ENCODE data around the gene ELP6. TPM values are rescaled to one million over a fixed set of nuclear protein-coding genes. Genes with fewer than 3 reads are reported as not detected.
A peak's percentile ranks its signal among the peaks of the same experiment; 100 is the strongest.
"Not testable (repeated sequence)": the region's sequence is repeated elsewhere in the genome, so short reads cannot be mapped to it uniquely, and the experiment has no call there.

The ELP6 gene
- total and polyA plus RNA-seq, 5 experiments from 2014 or later, result 29.9 to 41.9 (median 33.8) TPM

GRCh38 chr3:47527952-47528725 lies 14.6 kb upstream of the ELP6 start:
- Mint-ChIP-seq H3K27ac (no peak overlapping the region), H3K4me1 (no peaks in the 10 kb centered on the region), H3K4me3 (no peak overlapping the region), H3K9me3 (peaks cover 0 to 9% (median 5%) of the 10 kb centered on the region in 9 donors), H3K36me3 (peaks cover 0 to 6% (median 3%) of the 10 kb centered on the region in 3 donors), H3K27me3 (peaks cover 0 to 1% (median 0%) of the 10 kb centered on the region in 5 donors)
- ATAC-seq (no peak), DNase-seq (no peak)
- POLR2A ChIA-PET, result no interaction called here

DNA sequence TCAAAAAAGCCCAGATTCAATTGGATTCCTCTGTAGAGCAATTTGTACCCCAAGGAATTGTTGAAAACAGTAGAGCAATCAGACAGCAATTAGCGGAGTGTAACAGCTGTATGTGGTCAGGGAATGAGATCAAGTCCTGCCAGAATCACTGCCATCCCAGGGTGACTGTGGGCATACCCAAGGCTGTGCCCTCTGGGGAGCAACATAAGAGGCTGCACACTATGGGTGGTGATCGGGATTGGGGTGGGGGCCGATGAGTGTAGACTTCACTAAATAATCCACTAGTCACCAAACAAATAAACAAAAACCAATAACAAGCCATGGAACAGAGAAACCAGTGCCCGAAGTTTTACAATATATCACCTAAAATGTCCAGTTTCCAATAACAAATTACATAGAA lies 12.1 kb upstream of the ELP6 start:
- ATAC-seq (no peak), DNase-seq (no peak)
- peaks cover 0 to 9% (median 5%) of the 10 kb centered on the region in 9 donors for H3K9me3 Mint-ChIP-seq
- peaks cover 0 to 6% (median 3%) of the 10 kb centered on the region in 3 donors for H3K36me3 Mint-ChIP-seq
- H3K4me3 Mint-ChIP-seq, result no peak overlapping the region
- H3K27me3 Mint-ChIP-seq, result peaks cover 0 to 4% (median 0%) of the 10 kb centered on the region in 5 donors
- H3K4me1 Mint-ChIP-seq, result peaks cover 0 to 3% (median 1%) of the 10 kb centered on the region in 4 donors
- no peak overlapping the region for H3K27ac Mint-ChIP-seq
- POLR2A ChIA-PET, result interaction anchor here (0.7 kb wide), 1 partner anchor 279 kb away, joined by 6 read pairs; no protein-coding TSS in a partner anchor

GRCh38 chr3:47523310-47524073 lies 10.0 kb upstream of the ELP6 start:
- no peak for DNase-seq
- ATAC-seq, result no peak
- Mint-ChIP-seq H3K9me3 (peaks cover 0 to 9% (median 4%) of the 10 kb centered on the region in 9 donors), H3K4me1 (peaks cover 0 to 3% (median 1%) of the 10 kb centered on the region in 4 donors), H3K4me3 (no peak overlapping the region), H3K27me3 (peaks cover 0 to 4% (median 0%) of the 10 kb centered on the region in 5 donors), H3K36me3 (peaks cover 0 to 6% (median 3%) of the 10 kb centered on the region in 3 donors), H3K27ac (no peak overlapping the region)
- POLR2A ChIA-PET, result interaction anchor here (1.3 kb wide), 1 partner anchor 302 kb away, joined by 3 read pairs; no protein-coding TSS in a partner anchor

GRCh38 chr3:47522082-47522987 lies 8.8 kb upstream of the ELP6 start:
- peaks cover 0 to 3% (median 1%) of the 10 kb centered on the region in 4 donors for H3K4me1 Mint-ChIP-seq
- ATAC-seq (peak; percentile 84 to 95), DNase-seq (peak; percentile 29 to 84 (median 62))
- peak overlapping the region in 1 of 10 donors; percentile 25 for H3K27ac Mint-ChIP-seq
- peaks cover 0 to 4% (median 0%) of the 10 kb centered on the region in 5 donors for H3K27me3 Mint-ChIP-seq
- no peaks in the 10 kb centered on the region for H3K36me3 Mint-ChIP-seq
- H3K4me3 Mint-ChIP-seq, result no peak overlapping the region
- POLR2A ChIA-PET, result interaction anchor here (0.7 to 1.3 kb wide), 3 partner anchors 249 to 303 kb away, joined by 3 read pairs; no protein-coding TSS in a partner anchor
- no peaks in the 10 kb centered on the region for H3K9me3 Mint-ChIP-seq

GRCh38 chr3:47520756-47521155 lies 7.2 kb upstream of the ELP6 start:
- Mint-ChIP-seq H3K9me3 (no peaks in the 10 kb centered on the region), H3K27me3 (peaks cover 0 to 4% (median 0%) of the 10 kb centered on the region in 5 donors), H3K4me1 (peaks cover 0 to 3% (median 1%) of the 10 kb centered on the region in 4 donors), H3K4me3 (no peak overlapping the region), H3K36me3 (no peaks in the 10 kb centered on the region), H3K27ac (no peak overlapping the region)
- no peak for DNase-seq
- POLR2A ChIA-PET, result interaction anchor here (0.6 kb wide), 1 partner anchor 8 kb away, joined by 3 read pairs; no protein-coding TSS in a partner anchor
- no peak for ATAC-seq

GRCh38 chr3:47517937-47518336 lies 4.4 kb upstream of the ELP6 start:
- no peaks in the 10 kb centered on the region for H3K9me3 Mint-ChIP-seq
- peaks cover 0 to 10% (median 6%) of the 10 kb centered on the region in 4 donors for H3K4me1 Mint-ChIP-seq
- POLR2A ChIA-PET, result no interaction called here
- H3K36me3 Mint-ChIP-seq, result no peaks in the 10 kb centered on the region
- H3K27ac Mint-ChIP-seq, result no peak overlapping the region
- H3K4me3 Mint-ChIP-seq, result no peak overlapping the region
- DNase-seq, result no peak
- ATAC-seq, result no peak
- peaks cover 0 to 4% (median 0%) of the 10 kb centered on the region in 5 donors for H3K27me3 Mint-ChIP-seq

GRCh38 chr3:47515864-47516319 lies 2.4 kb upstream of the ELP6 start:
- ATAC-seq (no peak), DNase-seq (no peak)
- Mint-ChIP-seq H3K9me3 (no peaks in the 10 kb centered on the region), H3K27ac (peak overlapping the region in 3 of 10 donors; percentile 53 to 60 (median 60)), H3K4me1 (peaks cover 6 to 27% (median 18%) of the 10 kb centered on the region in 4 donors), H3K36me3 (no peaks in the 10 kb centered on the region), H3K4me3 (peak overlapping the region in 3 of 10 donors; percentile 9 to 55 (median 18)), H3K27me3 (peaks cover 0 to 2% (median 0%) of the 10 kb centered on the region in 5 donors)
- POLR2A ChIA-PET, result interaction anchor here (1.3 kb wide), 1 partner anchor 95 kb away, joined by 7 read pairs; no protein-coding TSS in a partner anchor

DNA sequence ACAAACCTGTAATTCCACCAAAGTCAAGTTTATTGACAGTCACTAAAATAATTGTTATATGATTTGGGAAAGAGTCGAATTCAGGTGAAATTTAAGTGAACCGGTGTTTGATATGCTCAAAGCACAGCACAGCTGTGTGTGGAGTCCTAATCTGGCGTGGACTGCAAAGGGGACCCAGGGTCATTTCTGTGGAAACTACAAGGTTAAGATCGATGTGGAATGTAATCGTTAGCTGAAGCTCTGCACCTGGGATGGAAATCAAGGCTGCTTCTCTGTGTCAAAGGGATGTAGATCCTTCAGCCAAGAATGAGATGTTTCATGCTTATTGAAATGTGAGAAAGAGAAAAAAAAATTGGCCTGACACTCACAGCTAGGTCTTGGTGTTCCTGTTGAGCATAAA lies 1.6 kb upstream of the ELP6 start:
- ATAC-seq (no peak), DNase-seq (no peak)
- H3K4me3 Mint-ChIP-seq, result peak overlapping the region in 8 of 10 donors; percentile 48 to 85 (median 69)
- peaks cover 6 to 30% (median 22%) of the 10 kb centered on the region in 4 donors for H3K4me1 Mint-ChIP-seq
- H3K27ac Mint-ChIP-seq, result peak overlapping the region; percentile 26 to 95 (median 80)
- no peaks in the 10 kb centered on the region for H3K9me3 Mint-ChIP-seq
- H3K27me3 Mint-ChIP-seq, result peaks cover 0 to 2% (median 0%) of the 10 kb centered on the region in 5 donors
- POLR2A ChIA-PET, result no interaction called here
- peaks cover 0 to 4% (median 0%) of the 10 kb centered on the region in 3 donors for H3K36me3 Mint-ChIP-seq

DNA sequence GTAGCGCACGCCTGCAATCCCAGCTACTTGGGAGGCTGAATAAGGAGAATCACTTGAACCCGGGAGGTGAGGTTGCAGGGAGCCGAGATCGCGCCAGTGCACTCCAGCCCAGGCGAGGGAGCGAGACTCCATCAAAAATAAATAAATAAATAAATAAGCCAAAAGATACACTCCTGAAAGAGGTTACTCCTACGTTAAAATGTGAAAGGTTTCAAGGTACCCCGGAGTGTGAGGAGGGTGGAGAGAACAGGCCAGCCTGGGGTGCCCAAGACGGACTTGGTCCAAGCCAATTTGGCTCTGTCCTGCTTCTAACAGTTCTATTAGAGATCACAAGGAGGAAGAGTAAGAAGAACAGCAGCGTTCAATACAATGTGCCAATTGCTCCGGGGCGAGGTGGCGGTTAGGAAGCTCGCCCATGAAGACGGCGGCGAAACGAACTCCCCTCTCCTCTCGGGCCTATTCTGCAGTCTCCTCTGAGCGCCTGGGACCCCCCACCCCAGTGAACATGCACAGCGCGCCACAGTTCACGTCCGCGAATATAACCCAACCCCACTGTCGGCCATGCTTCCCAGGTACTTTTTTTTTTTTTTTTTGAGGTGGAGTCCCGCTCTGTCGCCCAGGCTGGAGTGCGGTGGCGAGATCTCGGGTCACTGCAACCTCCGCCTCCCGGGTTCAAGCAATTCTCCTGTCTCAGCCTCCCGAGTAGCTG lies 942 bp downstream of the ELP6 start:
- H3K27ac Mint-ChIP-seq, result peak overlapping the region; percentile 93 to 99 (median 98)
- DNase-seq, result peak in 6 of 10 donors; percentile 5 to 69 (median 19)
- POLR2A ChIA-PET, result interaction anchor here (0.6 to 1.7 kb wide), 10 partner anchors 9 to 977 kb away, joined by 3 to 7 read pairs (median 3); partner anchors contain the start of gene SCAP
- no peaks in the 10 kb centered on the region for H3K9me3 Mint-ChIP-seq
- peaks cover 6 to 33% (median 22%) of the 10 kb centered on the region in 4 donors for H3K4me1 Mint-ChIP-seq
- ATAC-seq, result peak; percentile 9 to 15
- H3K4me3 Mint-ChIP-seq, result peak overlapping the region; percentile 95 to 99 (median 96)
- H3K36me3 Mint-ChIP-seq, result peaks cover 0 to 28% (median 2%) of the 10 kb centered on the region in 3 donors
- no peaks in the 10 kb centered on the region for H3K27me3 Mint-ChIP-seq

- H3K4me1 Mint-ChIP-seq, H3K9me3 Mint-ChIP-seq, H3K27ac Mint-ChIP-seq, DNase-seq, POLR2A ChIA-PET, H3K27me3 Mint-ChIP-seq, H3K4me3 Mint-ChIP-seq, ATAC-seq: not testable (repeated sequence)
- H3K36me3 Mint-ChIP-seq, result peaks cover 0 to 85% (median 12%) of the 10 kb centered on the region in 3 donors
Measured at GRCh38 chr3:47505267-47505666, 8.2 kb downstream of the ELP6 start.

DNA sequence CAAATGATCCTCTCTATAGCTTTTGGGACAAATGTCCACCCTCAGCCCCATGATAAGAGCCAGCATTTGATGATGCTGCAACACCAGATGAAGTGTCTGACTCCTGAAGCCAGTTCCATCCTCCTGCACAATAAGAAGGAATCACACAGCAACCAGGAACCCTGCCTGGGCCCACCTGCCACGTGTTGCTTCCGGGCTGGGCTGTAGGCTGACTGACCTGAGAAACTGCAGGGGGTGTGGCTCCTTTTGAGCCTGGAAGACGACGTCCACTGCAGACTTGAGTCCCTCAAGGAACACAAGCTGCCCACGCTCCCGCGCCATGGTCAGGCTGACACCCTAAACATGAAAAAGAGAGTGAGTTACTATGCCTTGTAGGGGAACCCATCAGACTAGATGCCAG lies 9.4 kb downstream of the ELP6 start:
- DNase-seq, result no peak
- Mint-ChIP-seq H3K27ac (no peak overlapping the region), H3K36me3 (peaks cover 4 to 84% (median 17%) of the 10 kb centered on the region in 3 donors), H3K4me1 (peaks cover 0 to 6% (median 3%) of the 10 kb centered on the region in 4 donors), H3K9me3 (no peaks in the 10 kb centered on the region), H3K4me3 (no peak overlapping the region), H3K27me3 (no peaks in the 10 kb centered on the region)
- ATAC-seq, result no peak
- POLR2A ChIA-PET, result no interaction called here
